HEK293 (cell line): Measurements from ENCODE around the gene PDLIM7.
A peak's percentile ranks its signal among the peaks of the same experiment; 100 is the strongest.

Source experiments
- BCL11B ChIP-seq: fragments of 450-650 bp; formaldehyde crosslinking; IDR thresholded peaks from 2 replicates; pipeline ENCODE4 v1.5.1; 2016; ENCODE audit warnings: low read depth, missing biosample characterization, missing genetic modification characterization
- GLIS2 ChIP-seq: fragments of 450-650 bp; formaldehyde crosslinking; IDR thresholded peaks from 2 replicates; pipeline ENCODE4 v1.5.1; 2016; ENCODE audit warnings: missing biosample characterization, missing genetic modification characterization
- HOXD13 ChIP-seq: sonication (generic); formaldehyde crosslinking; IDR thresholded peaks from 2 replicates; pipeline ENCODE4 v1.8.0; 2022; ENCODE audit warnings: missing genetic modification reagents, borderline replicate concordance
- KLF7 ChIP-seq: fragments of 450-650 bp; formaldehyde crosslinking; IDR thresholded peaks from 2 replicates; pipeline ENCODE4 v1.5.1; 2016; ENCODE audit warnings: missing biosample characterization, missing genetic modification characterization, borderline replicate concordance
- MZF1 ChIP-seq: fragments of 450-650 bp; formaldehyde crosslinking; IDR thresholded peaks from 2 replicates; pipeline ENCODE4 v1.5.1; 2017; ENCODE audit warnings: missing biosample characterization, missing genetic modification characterization, borderline replicate concordance
- WT1 ChIP-seq: fragments of 450-650 bp; formaldehyde crosslinking; IDR thresholded peaks from 2 replicates; pipeline ENCODE4 v1.5.1; 2016; ENCODE audit warnings: missing biosample characterization, missing genetic modification characterization
- ZEB2 ChIP-seq: fragments of 450-650 bp; formaldehyde crosslinking; IDR thresholded peaks from 2 replicates; pipeline ENCODE4 v1.5.1; 2016; ENCODE audit warnings: missing biosample characterization, missing genetic modification characterization
- ZFP37 ChIP-seq: fragments of 450-650 bp; formaldehyde crosslinking; IDR thresholded peaks from 2 replicates; pipeline ENCODE4 v1.5.1; 2016; ENCODE audit warnings: missing biosample characterization, missing genetic modification characterization
- ZNF114 ChIP-seq: fragments of 450-650 bp; formaldehyde crosslinking; IDR thresholded peaks from 2 replicates; pipeline ENCODE4 v1.5.0; 2017; ENCODE audit warnings: missing biosample characterization, missing genetic modification characterization
- ZNF248 ChIP-seq: fragments of 450-650 bp; formaldehyde crosslinking; IDR thresholded peaks from 2 replicates; pipeline ENCODE4 v1.5.1; 2017; ENCODE audit warnings: missing biosample characterization, missing genetic modification characterization
- ZNF280C ChIP-seq: fragments of 450-650 bp; formaldehyde crosslinking; IDR thresholded peaks from 2 replicates; pipeline ENCODE4 v1.5.1; 2016; ENCODE audit warnings: missing biosample characterization, missing genetic modification characterization
- ZNF341 ChIP-seq: fragments of 450-650 bp; formaldehyde crosslinking; IDR thresholded peaks from 2 replicates; pipeline ENCODE4; 2016; ENCODE audit warnings: low read depth, missing biosample characterization, missing genetic modification characterization
- ZNF391 ChIP-seq: fragments of 450-650 bp; formaldehyde crosslinking; IDR thresholded peaks from 2 replicates; pipeline ENCODE4 v1.5.1; 2016; ENCODE audit warnings: low read depth, missing biosample characterization, missing genetic modification characterization, borderline replicate concordance
- ZNF404 ChIP-seq: fragments of 450-650 bp; formaldehyde crosslinking; IDR thresholded peaks from 2 replicates; pipeline ENCODE4 v1.5.1; 2017; ENCODE audit warnings: missing biosample characterization, missing genetic modification characterization
- ZNF416 ChIP-seq: fragments of 450-650 bp; formaldehyde crosslinking; IDR thresholded peaks from 2 replicates; pipeline ENCODE4 v1.5.1; 2016; ENCODE audit warnings: missing biosample characterization, missing genetic modification characterization
- ZNF501 ChIP-seq: fragments of 450-650 bp; formaldehyde crosslinking; IDR thresholded peaks from 2 replicates; pipeline ENCODE4 v1.5.1; 2016; ENCODE audit warnings: missing biosample characterization, missing genetic modification characterization
- ZNF530 ChIP-seq: fragments of 450-650 bp; formaldehyde crosslinking; IDR thresholded peaks from 2 replicates; pipeline ENCODE4 v1.5.1; 2016; ENCODE audit warnings: low read depth, missing biosample characterization, missing genetic modification characterization
- ZNF555 ChIP-seq: fragments of 450-650 bp; formaldehyde crosslinking; conservative IDR thresholded peaks from 2 replicates; pipeline ENCODE4 v1.5.1; 2017; ENCODE audit warnings: missing biosample characterization, mild to moderate bottlenecking, missing genetic modification characterization, inconsistent platforms
- ZNF558 ChIP-seq: fragments of 450-650 bp; formaldehyde crosslinking; IDR thresholded peaks from 2 replicates; pipeline ENCODE4 v1.5.1; 2016; ENCODE audit warnings: missing biosample characterization, missing genetic modification characterization
- ZNF571 ChIP-seq: fragments of 450-650 bp; formaldehyde crosslinking; IDR thresholded peaks from 2 replicates; pipeline ENCODE4 v1.5.0; 2017; ENCODE audit warnings: missing biosample characterization, missing genetic modification characterization
- ZNF785 ChIP-seq: fragments of 450-650 bp; formaldehyde crosslinking; IDR thresholded peaks from 2 replicates; pipeline ENCODE4 v1.5.1; 2016; ENCODE audit warnings: missing biosample characterization, missing genetic modification characterization
- ZNF830 ChIP-seq: fragments of 450-650 bp; IDR thresholded peaks from 2 replicates; pipeline ENCODE4 v1.5.0; 2018; ENCODE audit warnings: missing biosample characterization, missing genetic modification characterization, low read depth, mild to moderate bottlenecking, moderate library complexity
- ZNF843 ChIP-seq: fragments of 450-650 bp; formaldehyde crosslinking; IDR thresholded peaks from 2 replicates; pipeline ENCODE4 v1.5.1; 2016; ENCODE audit warnings: missing biosample characterization, missing genetic modification characterization
- TF ChIP-seq, protein P1 (sequence below): fragments of 450-650 bp; formaldehyde crosslinking; IDR thresholded peaks from 2 replicates; pipeline ENCODE4 v1.5.1; 2016; ENCODE audit warnings: missing biosample characterization, missing genetic modification characterization
- TF ChIP-seq, protein P2 (sequence below): fragments of 450-650 bp; formaldehyde crosslinking; IDR thresholded peaks from 2 replicates; pipeline ENCODE4 v1.5.1; 2016; ENCODE audit warnings: missing biosample characterization, missing genetic modification characterization

The PDLIM7 gene

GRCh38 chr5:177455661-177456590 is 41.5 kb downstream of the PDLIM7 start (continued):
- TF ChIP-seq ZNF341 (tag by site-specific recombination) (peak; percentile 92), ZNF785 (tag by site-specific recombination) (no peak), ZNF391 (tag by site-specific recombination) (0 out of 2 replicates have a peak, but pooled peaks have one; percentile 24), ZNF558 (no peak), MZF1 (tag by site-specific recombination) (no peak), WT1 (tag by site-specific recombination) (peak; percentile 49), ZNF843 (tag by site-specific recombination) (peak; percentile 68), HOXD13 (no peak), ZNF404 (tag by site-specific recombination) (no peak), ZEB2 (tag by site-specific recombination) (peak; percentile 91), ZFP37 (tag by site-specific recombination) (no peak), ZNF830 (no peak), ZNF114 (tag by site-specific recombination) (no peak), ZNF416 (no peak), ZNF555 (tag by site-specific recombination) (no peak), BCL11B (tag by site-specific recombination) (no peak; the same call in none of the 2 replicates), ZNF530 (tag by site-specific recombination) (no peak), ZNF248 (tag by site-specific recombination) (no peak), KLF7 (tag by site-specific recombination) (peak; percentile 41; the same call in 1 of the 2 replicates), ZNF501 (tag by site-specific recombination) (peak; percentile 77), GLIS2 (peak; percentile 75; the same call in 1 of the 2 replicates), ZNF280C (no peak), ZNF571 (tag by site-specific recombination) (no peak)
- TF ChIP-seq, protein P1, sequence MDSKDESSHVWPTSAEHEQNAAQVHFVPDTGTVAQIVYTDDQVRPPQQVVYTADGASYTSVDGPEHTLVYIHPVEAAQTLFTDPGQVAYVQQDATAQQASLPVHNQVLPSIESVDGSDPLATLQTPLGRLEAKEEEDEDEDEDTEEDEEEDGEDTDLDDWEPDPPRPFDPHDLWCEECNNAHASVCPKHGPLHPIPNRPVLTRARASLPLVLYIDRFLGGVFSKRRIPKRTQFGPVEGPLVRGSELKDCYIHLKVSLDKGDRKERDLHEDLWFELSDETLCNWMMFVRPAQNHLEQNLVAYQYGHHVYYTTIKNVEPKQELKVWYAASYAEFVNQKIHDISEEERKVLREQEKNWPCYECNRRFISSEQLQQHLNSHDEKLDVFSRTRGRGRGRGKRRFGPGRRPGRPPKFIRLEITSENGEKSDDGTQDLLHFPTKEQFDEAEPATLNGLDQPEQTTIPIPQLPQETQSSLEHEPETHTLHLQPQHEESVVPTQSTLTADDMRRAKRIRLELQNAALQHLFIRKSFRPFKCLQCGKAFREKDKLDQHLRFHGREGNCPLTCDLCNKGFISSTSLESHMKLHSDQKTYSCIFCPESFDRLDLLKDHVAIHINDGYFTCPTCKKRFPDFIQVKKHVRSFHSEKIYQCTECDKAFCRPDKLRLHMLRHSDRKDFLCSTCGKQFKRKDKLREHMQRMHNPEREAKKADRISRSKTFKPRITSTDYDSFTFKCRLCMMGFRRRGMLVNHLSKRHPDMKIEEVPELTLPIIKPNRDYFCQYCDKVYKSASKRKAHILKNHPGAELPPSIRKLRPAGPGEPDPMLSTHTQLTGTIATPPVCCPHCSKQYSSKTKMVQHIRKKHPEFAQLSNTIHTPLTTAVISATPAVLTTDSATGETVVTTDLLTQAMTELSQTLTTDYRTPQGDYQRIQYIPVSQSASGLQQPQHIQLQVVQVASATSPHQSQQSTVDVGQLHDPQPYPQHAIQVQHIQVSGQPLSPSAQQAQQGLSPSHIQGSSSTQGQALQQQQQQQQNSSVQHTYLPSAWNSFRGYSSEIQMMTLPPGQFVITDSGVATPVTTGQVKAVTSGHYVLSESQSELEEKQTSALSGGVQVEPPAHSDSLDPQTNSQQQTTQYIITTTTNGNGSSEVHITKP (tag by site-specific recombination), result peak; percentile 88
- TF ChIP-seq, protein P2, sequence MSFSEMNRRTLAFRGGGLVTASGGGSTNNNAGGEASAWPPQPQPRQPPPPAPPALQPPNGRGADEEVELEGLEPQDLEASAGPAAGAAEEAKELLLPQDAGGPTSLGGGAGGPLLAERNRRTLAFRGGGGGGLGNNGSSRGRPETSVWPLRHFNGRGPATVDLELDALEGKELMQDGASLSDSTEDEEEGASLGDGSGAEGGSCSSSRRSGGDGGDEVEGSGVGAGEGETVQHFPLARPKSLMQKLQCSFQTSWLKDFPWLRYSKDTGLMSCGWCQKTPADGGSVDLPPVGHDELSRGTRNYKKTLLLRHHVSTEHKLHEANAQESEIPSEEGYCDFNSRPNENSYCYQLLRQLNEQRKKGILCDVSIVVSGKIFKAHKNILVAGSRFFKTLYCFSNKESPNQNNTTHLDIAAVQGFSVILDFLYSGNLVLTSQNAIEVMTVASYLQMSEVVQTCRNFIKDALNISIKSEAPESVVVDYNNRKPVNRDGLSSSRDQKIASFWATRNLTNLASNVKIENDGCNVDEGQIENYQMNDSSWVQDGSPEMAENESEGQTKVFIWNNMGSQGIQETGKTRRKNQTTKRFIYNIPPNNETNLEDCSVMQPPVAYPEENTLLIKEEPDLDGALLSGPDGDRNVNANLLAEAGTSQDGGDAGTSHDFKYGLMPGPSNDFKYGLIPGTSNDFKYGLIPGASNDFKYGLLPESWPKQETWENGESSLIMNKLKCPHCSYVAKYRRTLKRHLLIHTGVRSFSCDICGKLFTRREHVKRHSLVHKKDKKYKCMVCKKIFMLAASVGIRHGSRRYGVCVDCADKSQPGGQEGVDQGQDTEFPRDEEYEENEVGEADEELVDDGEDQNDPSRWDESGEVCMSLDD (tag by site-specific recombination), result peak; percentile 67
